Measurements from ENCODE around the gene ZBTB26. TPM values are rescaled to one million over a fixed set of nuclear protein-coding genes. Genes with fewer than 3 reads are reported as not detected.
A peak's percentile ranks its signal among the peaks of the same experiment; 100 is the strongest.
"Not testable (repeated sequence)": the region's sequence is repeated elsewhere in the genome, so short reads cannot be mapped to it uniquely, and the experiment has no call there.

The ZBTB26 gene
- total RNA-seq, 2 donors from 2014 or later: 2.0 to 4.7 TPM

DNA sequence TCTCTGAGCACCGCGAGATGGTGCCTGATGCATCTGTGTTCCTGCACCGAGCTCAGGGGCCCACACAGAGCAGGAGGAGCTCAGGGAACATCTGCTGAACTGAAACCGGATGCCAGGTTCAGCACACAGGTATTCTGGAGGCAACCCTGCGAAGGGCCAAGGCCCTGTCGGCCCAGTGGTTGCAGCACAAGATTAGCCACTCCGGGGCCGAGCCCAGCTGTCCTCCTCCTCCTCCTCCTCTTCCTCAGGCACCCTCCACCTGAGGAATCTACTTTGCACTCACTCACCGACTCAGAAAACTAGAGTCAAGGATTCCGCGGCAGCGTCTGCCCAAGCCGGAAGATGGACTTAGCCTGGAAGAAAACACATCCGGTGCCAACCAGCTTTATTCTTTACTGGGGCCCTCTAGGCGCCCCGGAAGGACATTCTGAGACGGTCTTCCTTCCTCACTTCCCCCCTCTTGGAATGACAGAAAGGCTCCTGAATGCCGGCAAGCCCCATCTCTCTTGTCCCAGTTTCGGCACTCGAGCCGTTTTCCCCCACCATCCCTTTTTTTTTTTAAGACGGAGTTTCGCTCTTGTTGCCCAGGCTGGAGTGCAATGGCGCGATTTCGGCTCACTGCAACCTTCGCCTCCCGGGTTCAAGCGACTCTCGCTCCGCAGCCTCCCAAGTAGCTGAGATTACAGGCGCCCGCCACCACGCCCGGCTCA is 18.2 kb downstream of the ZBTB26 start, which contains the start of gene ZBTB6:
Gene ZBTB6 (minus strand): TSS at position 360 of the 710 bp plus-strand sequence. CDS start 1,251 bp downstream, outside the sequence.
- intact Hi-C loops (cut with DNase I): no loop called here
- Histone ChIP-seq H3K4me3 (peak within 1 kb of the TSS; percentile 54 to 74), H3K27me3 (no peaks in the 10 kb centered on the region), H3K36me3 (replicated peaks in 1 of 2; ENCODE audit: insufficient read depth in 1 of 2, low read depth in 2 of 2) (peaks cover 0 to 3% of the 10 kb centered on the region in 2 donors), H3K27ac (peak within 1 kb of the TSS; percentile 50 to 87 (median 65)), H3K4me1 (peaks cover 16% of the 10 kb centered on the region), H3K9me3 (no peaks in the 10 kb centered on the region)
- DNase-seq: peak; percentile 69 to 80 (median 76)
- 1% methylated on average over 30 to 35 of the region's 35 CpGs for WGBS, 2 donors
- peak; percentile 95 for ATAC-seq
- TF ChIP-seq, protein P1, sequence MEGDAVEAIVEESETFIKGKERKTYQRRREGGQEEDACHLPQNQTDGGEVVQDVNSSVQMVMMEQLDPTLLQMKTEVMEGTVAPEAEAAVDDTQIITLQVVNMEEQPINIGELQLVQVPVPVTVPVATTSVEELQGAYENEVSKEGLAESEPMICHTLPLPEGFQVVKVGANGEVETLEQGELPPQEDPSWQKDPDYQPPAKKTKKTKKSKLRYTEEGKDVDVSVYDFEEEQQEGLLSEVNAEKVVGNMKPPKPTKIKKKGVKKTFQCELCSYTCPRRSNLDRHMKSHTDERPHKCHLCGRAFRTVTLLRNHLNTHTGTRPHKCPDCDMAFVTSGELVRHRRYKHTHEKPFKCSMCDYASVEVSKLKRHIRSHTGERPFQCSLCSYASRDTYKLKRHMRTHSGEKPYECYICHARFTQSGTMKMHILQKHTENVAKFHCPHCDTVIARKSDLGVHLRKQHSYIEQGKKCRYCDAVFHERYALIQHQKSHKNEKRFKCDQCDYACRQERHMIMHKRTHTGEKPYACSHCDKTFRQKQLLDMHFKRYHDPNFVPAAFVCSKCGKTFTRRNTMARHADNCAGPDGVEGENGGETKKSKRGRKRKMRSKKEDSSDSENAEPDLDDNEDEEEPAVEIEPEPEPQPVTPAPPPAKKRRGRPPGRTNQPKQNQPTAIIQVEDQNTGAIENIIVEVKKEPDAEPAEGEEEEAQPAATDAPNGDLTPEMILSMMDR (IDR thresholded peaks at IDR 0.05): no peak
- TF ChIP-seq POLR2A (IDR thresholded peaks at IDR 0.05): peak in 2 of 3 donors; percentile 52 to 64

DNA sequence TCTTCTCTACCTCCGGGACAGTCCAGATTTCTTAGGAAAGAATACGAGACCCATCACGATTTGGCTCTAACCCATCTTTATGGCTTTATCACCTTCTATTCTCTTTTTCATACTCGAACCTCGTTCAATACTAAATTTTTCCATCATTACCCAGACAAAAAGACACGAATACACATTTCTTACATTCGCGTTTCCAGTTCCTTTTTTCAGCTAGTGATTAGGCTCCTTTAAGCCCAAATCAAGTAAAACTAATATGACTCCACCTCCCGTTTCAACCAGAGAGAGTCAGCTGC is 18.7 kb downstream of the ZBTB26 start:
- DNase-seq (no peak), ATAC-seq (no peak)
- H3K4me3 ChIP-seq: peak overlapping the region; percentile 54 to 74
- WGBS, 2 donors: 1 to 3% methylated on average over 9 of the region's 9 CpGs
- intact Hi-C loops (cut with DNase I): no loop called here
- H3K36me3 ChIP-seq (replicated peaks in 1 of 2; ENCODE audit: insufficient read depth in 1 of 2, low read depth in 2 of 2): peaks cover 0 to 3% of the 10 kb centered on the region in 2 donors
- H3K27me3 ChIP-seq: no peaks in the 10 kb centered on the region
- peaks cover 16% of the 10 kb centered on the region for H3K4me1 ChIP-seq
- TF ChIP-seq POLR2A (IDR thresholded peaks at IDR 0.05): no peak
- TF ChIP-seq, protein P1 (IDR thresholded peaks at IDR 0.05): no peak
- H3K9me3 ChIP-seq: no peaks in the 10 kb centered on the region
- peak overlapping the region in 3 of 4 donors; percentile 51 to 87 (median 79) for H3K27ac ChIP-seq

DNA sequence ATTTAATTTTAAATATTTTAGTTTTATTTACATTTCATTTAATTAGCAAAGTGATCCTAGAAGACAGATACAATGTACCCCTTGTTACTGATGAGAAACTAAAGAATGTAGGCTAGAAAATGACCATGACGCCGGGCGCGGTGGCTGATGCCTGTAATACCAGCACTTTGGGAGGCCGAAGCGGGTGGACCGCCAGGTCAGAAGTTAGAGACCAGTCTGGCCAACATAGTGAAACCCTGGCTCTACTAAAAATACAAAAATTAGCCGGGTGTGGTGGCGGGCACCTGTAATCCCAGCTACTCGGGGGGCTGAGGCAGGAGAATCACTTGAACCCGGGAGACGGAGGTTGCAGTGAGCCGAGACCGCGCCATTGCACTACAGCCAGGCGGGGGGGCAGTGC is 25.2 kb downstream of the ZBTB26 start:
- H3K4me3 ChIP-seq; intact Hi-C loops (cut with DNase I); H3K9me3 ChIP-seq; DNase-seq; H3K27ac ChIP-seq; H3K36me3 ChIP-seq (replicated peaks in 1 of 2; ENCODE audit: insufficient read depth in 1 of 2, low read depth in 2 of 2); H3K27me3 ChIP-seq; ATAC-seq: not testable (repeated sequence)
- 91 to 92% methylated on average over 16 of the region's 16 CpGs for WGBS, 2 donors
- peaks cover 16% of the 10 kb centered on the region for H3K4me1 ChIP-seq

DNA sequence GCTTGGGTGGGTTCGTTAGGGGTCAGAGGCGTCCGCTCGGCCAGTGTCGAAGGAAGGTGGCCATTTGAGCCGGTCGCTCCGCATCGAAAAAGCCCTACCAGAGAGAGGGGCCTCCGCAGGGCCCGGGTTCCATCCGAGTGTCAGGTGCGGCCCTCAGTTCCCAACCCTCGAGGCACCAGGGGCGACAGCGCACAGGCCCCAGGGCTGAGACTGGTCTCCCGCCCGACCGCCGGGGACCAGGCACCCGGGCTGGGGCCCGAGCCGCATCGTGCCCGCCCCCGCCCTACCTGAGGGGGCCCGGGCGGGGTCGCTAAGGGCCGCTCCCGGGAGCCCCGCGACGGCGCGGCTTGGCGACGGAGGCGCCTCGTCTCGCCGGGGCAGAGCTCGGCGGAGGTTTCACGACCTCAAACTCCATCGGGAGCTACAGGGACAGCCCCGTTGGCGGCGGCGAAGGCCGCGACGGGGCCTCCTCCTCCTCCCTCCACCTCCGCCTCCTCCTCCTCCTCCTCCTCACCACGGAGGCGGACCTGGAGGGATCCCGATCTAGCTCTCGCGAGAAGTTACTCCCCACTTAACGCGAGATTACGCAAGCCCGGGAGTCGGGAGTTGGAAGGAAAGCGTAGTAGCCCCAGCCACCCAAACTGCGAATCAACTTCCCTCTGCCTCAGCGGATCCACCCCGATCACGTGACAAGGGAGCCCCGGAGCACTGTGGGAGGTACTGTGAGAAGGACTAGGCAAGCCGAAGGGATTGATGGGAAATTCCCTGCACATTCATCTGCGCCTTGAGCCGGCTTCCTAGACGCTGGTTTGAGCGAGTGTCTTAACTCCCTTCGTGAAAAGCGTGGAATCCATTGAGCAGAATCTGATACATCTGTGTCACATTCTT is 26.2 kb downstream of the ZBTB26 start, which contains the start of gene RC3H2:
Gene RC3H2 (minus strand): TSS at position 537 of the 888 bp plus-strand sequence. CDS start 7,850 bp downstream, outside the sequence.
- no peaks in the 10 kb centered on the region for H3K36me3 ChIP-seq (replicated peaks in 1 of 2; ENCODE audit: insufficient read depth in 1 of 2, low read depth in 2 of 2)
- TF ChIP-seq, protein P1 (IDR thresholded peaks at IDR 0.05): peak in 1 of 7 experiments; percentile 3
- TF ChIP-seq POLR2A (IDR thresholded peaks at IDR 0.05): peak; percentile 76 to 93 (median 92)
- H3K27me3 ChIP-seq: no peaks in the 10 kb centered on the region
- ATAC-seq (peak; percentile 95), DNase-seq (peak; percentile 96 to 99 (median 98))
- H3K9me3 ChIP-seq: no peaks in the 10 kb centered on the region
- 0 to 1% methylated on average over 19 to 74 of the region's 77 CpGs for WGBS, 2 donors
- peak within 1 kb of the TSS; percentile 68 to 92 (median 83) for H3K27ac ChIP-seq
- H3K4me1 ChIP-seq: peaks cover 16% of the 10 kb centered on the region
- intact Hi-C loops (cut with DNase I): no loop called here
- H3K4me3 ChIP-seq: peak within 1 kb of the TSS; percentile 77 to 99

DNA sequence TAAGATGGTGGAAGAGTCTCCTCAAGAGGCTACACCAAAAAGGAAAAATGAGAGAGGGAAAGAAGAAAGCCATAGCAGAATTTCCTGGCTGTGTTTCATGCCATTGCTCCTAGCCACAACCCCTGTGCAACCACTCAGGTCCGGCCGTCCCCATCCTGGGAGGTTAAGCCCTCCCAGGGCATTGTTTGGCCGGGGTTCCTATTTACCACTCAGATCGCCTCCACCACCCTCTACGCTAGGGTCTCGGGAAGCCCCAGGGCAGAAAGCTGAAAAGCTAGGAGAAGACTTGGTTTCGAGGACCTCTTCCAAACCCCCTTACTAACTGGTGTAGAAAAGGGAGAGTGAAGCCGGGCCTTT is 26.9 kb downstream of the ZBTB26 start:
- TF ChIP-seq POLR2A (IDR thresholded peaks at IDR 0.05): no peak
- TF ChIP-seq, protein P1 (IDR thresholded peaks at IDR 0.05): no peak
- intact Hi-C loops (cut with DNase I): no loop called here
- Histone ChIP-seq H3K27me3 (no peaks in the 10 kb centered on the region), H3K36me3 (replicated peaks in 1 of 2; ENCODE audit: insufficient read depth in 1 of 2, low read depth in 2 of 2) (no peaks in the 10 kb centered on the region), H3K4me3 (peak overlapping the region; percentile 77 to 99), H3K9me3 (no peaks in the 10 kb centered on the region), H3K4me1 (peaks cover 16% of the 10 kb centered on the region), H3K27ac (peak overlapping the region; percentile 68 to 92 (median 83))
- WGBS, 2 donors: 0% methylated on average over 7 to 8 of the region's 8 CpGs
- DNase-seq: peak in 3 of 4 donors; percentile 17 to 31 (median 28)
- ATAC-seq: peak; percentile 15

All from body of pancreas (tissue), 4 donors.